MM.1S (cell line): Measurements from ENCODE around the gene SMIM26.

Source experiments
- DNase-seq: peaks from one replicate; pipeline ENCODE4 v3.0.0-alpha.2; 2015
- H2AFZ ChIP-seq: fragments of 300-600 bp; sonication (generic); 2 replicates; pipeline ENCODE4 v1.6.0; 2016; ENCODE audit warnings: antibody characterized with exemption, low read length
- H3F3A ChIP-seq: fragments of 300-600 bp; sonication (generic); 2 replicates; pipeline ENCODE4 v1.6.1; 2016; ENCODE audit warnings: mild to moderate bottlenecking, antibody characterized with exemption, low read length, moderate library complexity, mixed read lengths; ENCODE audit not compliant: insufficient read depth
- H3K27ac ChIP-seq: fragments of 300-600 bp; sonication (generic); 2 replicates; pipeline ENCODE4 v1.5.1; 2016; ENCODE audit warnings: mild to moderate bottlenecking, low read length
- H3K27me3 ChIP-seq: fragments of 300-600 bp; sonication (generic); replicated peaks from 2 replicates; pipeline ENCODE4 v1.6.0; 2016; ENCODE audit warnings: low read length; ENCODE audit not compliant: insufficient read depth
- H3K36me3 ChIP-seq: fragments of 300-600 bp; sonication (generic); replicated peaks from 2 replicates; pipeline ENCODE4 v1.6.1; 2016; ENCODE audit warnings: mild to moderate bottlenecking, low read length, mixed read lengths; ENCODE audit not compliant: insufficient read depth
- H3K4me1 ChIP-seq: fragments of 300-600 bp; sonication (generic); 2 replicates; pipeline ENCODE4 v1.6.1; 2016; ENCODE audit warnings: low read length, mixed read lengths
- H3K4me2 ChIP-seq: fragments of 300-600 bp; sonication (generic); 2 replicates; pipeline ENCODE4 v1.6.0; 2016; ENCODE audit warnings: low read depth, low read length
- H3K4me3 ChIP-seq: fragments of 300-600 bp; sonication (generic); 2 replicates; pipeline ENCODE4 v1.5.1; 2016; ENCODE audit warnings: low read length, mixed read lengths
- H3K79me2 ChIP-seq: fragments of 300-600 bp; sonication (generic); 2 replicates; pipeline ENCODE4 v1.6.1; 2016; ENCODE audit warnings: mixed run types, low read length, mixed read lengths
- H3K9ac ChIP-seq: fragments of 300-600 bp; sonication (generic); 2 replicates; pipeline ENCODE4 v1.6.1; 2016; ENCODE audit warnings: low read length, mixed read lengths
- H3K9me2 ChIP-seq: fragments of 300-600 bp; sonication (generic); replicated peaks from 2 replicates; pipeline ENCODE4 v1.6.1; 2016; ENCODE audit warnings: mild to moderate bottlenecking, low read length, mixed read lengths; ENCODE audit not compliant: insufficient read depth
- H3K9me3 ChIP-seq: fragments of 300-600 bp; sonication (generic); replicated peaks from 2 replicates; pipeline ENCODE4 v1.6.1; 2016; ENCODE audit warnings: mild to moderate bottlenecking, low read length, mixed read lengths; ENCODE audit not compliant: insufficient read depth
- H4K20me1 ChIP-seq: fragments of 300-600 bp; sonication (generic); 2 replicates; pipeline ENCODE4 v1.6.1; 2016; ENCODE audit warnings: mild to moderate bottlenecking, low read length, moderate library complexity, mixed read lengths; ENCODE audit not compliant: insufficient read depth
- EZH2 ChIP-seq: fragments of 300-600 bp; sonication (generic); optimal IDR thresholded peaks from 2 replicates; pipeline ENCODE3; 2017; ENCODE audit warnings: low read depth, mild to moderate bottlenecking, antibody characterized with exemption, low read length, mixed read lengths
- EZH2phosphoT487 ChIP-seq: fragments of 300-600 bp; sonication (generic); IDR thresholded peaks from 2 replicates; pipeline ENCODE4 v1.6.1; 2018; ENCODE audit warnings: antibody characterized with exemption, low read length
- TF ChIP-seq, protein P1 (sequence below): fragments of 300-600 bp; sonication (generic); IDR thresholded peaks from 2 replicates; pipeline ENCODE4 v1.5.1; 2016; ENCODE audit warnings: antibody characterized with exemption, low read length, mixed read lengths

SMIM26 gene

DNA sequence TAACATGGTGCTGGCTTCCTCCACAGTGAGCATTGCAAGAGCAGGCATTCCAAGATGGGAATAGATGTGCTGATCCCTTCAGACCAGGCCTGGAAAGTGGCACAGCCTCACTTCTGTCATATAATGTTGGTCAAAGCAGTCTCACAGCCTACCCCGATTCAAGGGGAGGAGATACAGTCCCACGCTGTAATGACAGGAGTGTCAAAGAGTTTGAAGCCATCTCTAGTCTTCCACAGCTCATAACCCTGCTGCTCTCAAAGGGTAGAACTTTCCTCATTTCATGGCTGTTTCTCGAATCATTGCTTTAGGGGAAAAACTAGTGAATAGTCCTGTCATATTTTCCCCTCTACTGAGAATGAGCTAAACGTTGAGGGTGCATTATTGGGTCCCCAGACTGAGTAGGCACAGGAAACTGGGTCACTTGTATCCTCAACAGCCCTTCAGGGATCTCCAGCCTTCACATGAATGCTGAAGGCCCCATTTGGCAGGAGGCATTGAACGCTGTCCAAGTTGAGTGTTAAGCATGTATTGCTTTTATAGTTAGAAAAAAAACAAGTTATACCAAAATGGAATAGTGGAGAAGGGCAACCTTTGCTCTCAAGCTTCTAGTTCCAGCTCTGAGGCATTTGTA is 47.9 kb downstream of the SMIM26 start:
- H3K9me2 ChIP-seq = no peaks in the 10 kb centered on the region
- no peak for DNase-seq
- no peak overlapping the region for H3K9ac ChIP-seq
- H3K79me2 ChIP-seq = no peaks in the 10 kb centered on the region
- H3F3A ChIP-seq = no peaks in the 10 kb centered on the region
- no peaks in the 10 kb centered on the region for H3K9me3 ChIP-seq
- no peaks in the 10 kb centered on the region for H4K20me1 ChIP-seq
- no peak overlapping the region for H3K27ac ChIP-seq
- no peaks in the 10 kb centered on the region for H3K36me3 ChIP-seq
- no peak overlapping the region for H3K4me2 ChIP-seq
- H3K27me3 ChIP-seq = no peaks in the 10 kb centered on the region
- TF ChIP-seq EZH2 (no peak), EZH2phosphoT487 (no peak)
- TF ChIP-seq, protein P1, sequence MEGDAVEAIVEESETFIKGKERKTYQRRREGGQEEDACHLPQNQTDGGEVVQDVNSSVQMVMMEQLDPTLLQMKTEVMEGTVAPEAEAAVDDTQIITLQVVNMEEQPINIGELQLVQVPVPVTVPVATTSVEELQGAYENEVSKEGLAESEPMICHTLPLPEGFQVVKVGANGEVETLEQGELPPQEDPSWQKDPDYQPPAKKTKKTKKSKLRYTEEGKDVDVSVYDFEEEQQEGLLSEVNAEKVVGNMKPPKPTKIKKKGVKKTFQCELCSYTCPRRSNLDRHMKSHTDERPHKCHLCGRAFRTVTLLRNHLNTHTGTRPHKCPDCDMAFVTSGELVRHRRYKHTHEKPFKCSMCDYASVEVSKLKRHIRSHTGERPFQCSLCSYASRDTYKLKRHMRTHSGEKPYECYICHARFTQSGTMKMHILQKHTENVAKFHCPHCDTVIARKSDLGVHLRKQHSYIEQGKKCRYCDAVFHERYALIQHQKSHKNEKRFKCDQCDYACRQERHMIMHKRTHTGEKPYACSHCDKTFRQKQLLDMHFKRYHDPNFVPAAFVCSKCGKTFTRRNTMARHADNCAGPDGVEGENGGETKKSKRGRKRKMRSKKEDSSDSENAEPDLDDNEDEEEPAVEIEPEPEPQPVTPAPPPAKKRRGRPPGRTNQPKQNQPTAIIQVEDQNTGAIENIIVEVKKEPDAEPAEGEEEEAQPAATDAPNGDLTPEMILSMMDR = no peak
- H3K4me3 ChIP-seq = no peak overlapping the region
- H2AFZ ChIP-seq = no peak overlapping the region
- H3K4me1 ChIP-seq = no peaks in the 10 kb centered on the region
